ENCODE results near the gene LRRIQ1.

Gene LRRIQ1

GRCh38 chr12:85280165-85280983, 244.2 kb downstream of the LRRIQ1 start, which contains the start of gene ALX1:
ALX1 (plus strand) TSS chr12:85280220; CDS start chr12:85280262, 42 bp downstream.
- no peak for DNase-seq (ENCODE audit: low read depth)

GRCh38 chr12:85280984-85281630, 245.0 kb downstream of the LRRIQ1 start:
- no peak for DNase-seq (ENCODE audit: low read depth)

DNA sequence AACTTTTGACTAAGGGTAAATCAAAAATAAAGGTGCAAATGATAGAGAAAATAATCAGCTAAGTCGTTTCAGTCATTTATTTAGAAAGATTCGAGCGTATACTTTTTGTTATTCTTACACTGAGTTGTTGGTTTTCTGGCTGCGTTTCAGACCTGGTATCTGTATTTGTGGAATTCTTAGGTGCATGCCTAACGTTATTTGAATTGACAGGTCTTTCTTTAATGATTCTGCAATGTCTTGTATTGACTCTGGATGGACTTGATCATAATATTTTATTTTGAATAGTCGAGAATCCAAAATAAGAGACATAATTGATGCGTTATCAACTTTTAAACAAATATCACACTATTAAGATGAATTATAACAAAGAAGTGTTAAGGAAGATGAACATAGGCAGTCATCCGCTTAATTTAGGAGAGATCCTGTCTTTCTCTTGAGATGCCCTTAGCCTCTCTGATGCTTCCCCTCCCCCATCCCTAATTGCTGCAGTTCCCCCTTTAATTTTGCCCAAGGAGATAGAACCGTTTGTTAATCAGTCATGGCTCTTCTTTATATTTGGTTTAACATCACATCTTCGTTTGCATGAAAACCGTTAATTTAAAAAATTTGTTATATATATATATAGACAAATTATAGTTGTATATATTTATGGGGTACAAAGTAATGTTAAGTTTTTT, 245.6 kb downstream of the LRRIQ1 start:
- no peak for DNase-seq (ENCODE audit: low read depth)

DNA sequence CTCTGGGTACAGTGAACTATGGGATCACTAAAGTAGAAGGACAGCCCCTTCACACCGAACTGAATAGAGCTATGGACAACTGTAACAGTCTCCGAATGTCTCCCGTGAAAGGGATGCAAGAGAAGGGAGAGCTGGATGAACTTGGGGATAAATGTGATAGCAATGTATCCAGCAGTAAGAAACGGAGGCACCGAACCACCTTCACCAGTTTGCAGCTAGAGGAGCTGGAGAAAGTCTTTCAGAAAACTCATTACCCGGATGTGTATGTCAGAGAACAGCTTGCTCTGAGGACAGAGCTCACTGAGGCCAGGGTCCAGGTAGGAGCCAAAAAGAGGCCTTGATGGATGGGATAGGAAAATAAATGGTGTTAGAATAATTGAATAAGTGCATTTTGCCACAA, 247.4 kb downstream of the LRRIQ1 start:
- DNase-seq (ENCODE audit: low read depth) = no peak
